HG03060 (cell line): Measurements from ENCODE around the gene OR8S1.
"Not testable (repeated sequence)": the region's sequence is repeated elsewhere in the genome, so short reads cannot be mapped to it uniquely, and the experiment has no call there.

Source experiments
- ATAC-seq: cut with Tn5 transposase; IDR thresholded peaks from one replicate; pipeline ENCODE4 v1.9.1; 2021; ENCODE audit warnings: low read depth, moderate number of reproducible peaks; ENCODE audit not compliant: unreplicated experiment

Gene OR8S1, protein sequence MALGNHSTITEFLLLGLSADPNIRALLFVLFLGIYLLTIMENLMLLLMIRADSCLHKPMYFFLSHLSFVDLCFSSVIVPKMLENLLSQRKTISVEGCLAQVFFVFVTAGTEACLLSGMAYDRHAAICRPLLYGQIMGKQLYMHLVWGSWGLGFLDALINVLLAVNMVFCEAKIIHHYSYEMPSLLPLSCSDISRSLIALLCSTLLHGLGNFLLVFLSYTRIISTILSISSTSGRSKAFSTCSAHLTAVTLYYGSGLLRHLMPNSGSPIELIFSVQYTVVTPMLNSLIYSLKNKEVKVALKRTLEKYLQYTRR

GRCh38 chr12:48525332-48525731 is at the start of gene OR8S1:
TSS of gene OR8S1 (plus strand) at chr12:48525632. CDS start at chr12:48525632, 0 bp downstream.
- no peak for ATAC-seq

DNA sequence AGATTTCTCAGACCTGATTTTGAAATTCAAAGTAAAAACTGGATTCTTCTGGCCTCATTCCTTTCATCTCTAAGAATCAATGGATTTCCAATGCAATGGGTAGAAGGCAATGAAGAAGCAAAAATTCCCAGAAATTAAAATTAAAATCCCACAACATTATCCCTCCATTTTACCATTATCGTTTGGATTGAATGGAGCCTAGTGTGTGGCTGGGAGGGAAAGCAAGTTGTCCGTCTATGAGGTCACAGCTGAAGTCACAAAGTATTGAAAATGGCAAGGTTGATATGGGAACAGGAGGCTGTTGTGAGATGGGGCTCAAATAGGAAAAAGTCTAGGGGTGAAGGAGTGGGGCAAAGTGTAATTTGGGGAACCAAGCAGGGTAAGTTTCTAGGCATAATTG is 43.2 kb upstream of the OR8S1 start, which contains the start of gene C12orf54:
TSS of gene C12orf54 (plus strand) at position 301 of the 400 bp plus-strand sequence. CDS start 799 bp downstream, outside the sequence.
- ATAC-seq, result no peak

DNA sequence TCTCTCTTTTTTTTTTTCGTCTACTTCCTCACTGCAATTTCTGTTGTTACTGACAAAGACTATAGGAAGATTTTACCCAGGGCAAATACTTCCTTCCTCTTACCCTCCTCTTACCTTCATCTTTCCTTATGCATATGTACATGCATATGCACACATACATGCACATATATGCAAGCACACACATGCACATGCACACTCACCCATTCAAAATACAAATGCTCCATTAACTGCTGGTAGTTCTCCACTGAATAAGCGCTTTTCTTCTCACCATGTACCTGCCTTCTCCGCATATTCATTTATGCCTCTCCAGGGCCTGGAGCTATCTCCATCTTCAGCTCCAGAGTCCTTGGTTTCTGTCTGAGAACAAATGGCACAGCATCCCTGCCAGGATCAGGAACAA is 42.5 kb upstream of the OR8S1 start:
- no peak for ATAC-seq

DNA sequence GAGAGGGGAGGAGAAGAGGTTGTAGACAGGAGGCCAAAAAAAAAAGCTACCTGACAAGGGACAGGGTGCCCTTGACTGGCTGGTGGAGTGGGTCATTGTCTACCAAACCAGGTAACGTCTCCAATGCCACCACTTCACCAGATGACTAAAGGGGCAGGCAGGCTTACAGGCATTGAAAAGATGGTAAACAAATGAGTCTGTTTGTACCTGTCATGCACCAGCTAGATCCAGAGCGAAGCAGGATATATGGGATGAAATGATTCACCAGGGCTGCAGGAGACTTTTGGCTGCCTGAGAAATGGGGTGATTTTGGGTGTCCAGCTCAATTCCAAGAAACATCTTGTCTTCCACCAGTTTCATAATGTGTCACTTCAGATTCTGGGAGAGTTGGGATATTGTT is 39.2 kb upstream of the OR8S1 start:
- no peak for ATAC-seq

GRCh38 chr12:48486679-48487078 is 38.8 kb upstream of the OR8S1 start:
- ATAC-seq, result no peak

DNA sequence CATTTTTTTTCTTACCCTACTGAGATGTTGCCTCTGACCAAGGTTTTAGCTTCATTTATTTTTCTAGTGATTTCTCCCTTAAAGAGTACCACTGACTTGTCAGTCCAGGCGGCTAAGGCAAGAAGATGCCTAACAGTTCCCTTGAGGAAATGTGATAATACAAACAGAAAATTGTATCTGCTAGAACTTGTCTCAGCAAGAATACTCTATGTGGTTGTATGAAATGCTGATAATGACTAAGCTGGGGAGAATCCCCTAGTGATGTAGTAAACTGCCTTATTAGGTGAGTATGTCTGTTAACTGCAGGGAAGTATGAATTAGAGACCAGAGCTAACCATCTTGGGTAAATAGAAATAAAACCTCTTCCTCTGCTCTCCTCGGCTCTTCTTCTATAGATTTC is 36.4 kb upstream of the OR8S1 start:
- ATAC-seq, result peak; percentile 98

DNA sequence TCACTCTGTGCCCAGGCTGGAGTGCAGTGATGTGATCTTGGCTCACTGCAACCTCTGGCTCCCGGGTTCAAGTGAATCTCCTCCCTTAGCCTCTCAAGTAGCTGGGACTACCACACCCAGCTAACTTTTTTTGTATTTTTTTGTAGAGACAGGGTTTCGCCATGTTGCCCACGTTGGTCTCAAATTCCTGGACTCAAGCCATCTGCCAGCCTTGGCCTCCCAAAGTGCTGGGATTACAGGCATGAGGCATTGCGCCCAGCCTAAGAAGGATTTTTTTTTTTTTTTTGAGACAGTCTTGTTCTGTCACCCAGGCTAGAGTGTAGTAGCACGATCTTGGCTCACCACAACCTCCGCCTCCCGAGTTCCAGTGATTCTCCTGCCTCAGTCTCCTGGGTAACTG is 36.0 kb upstream of the OR8S1 start:
- ATAC-seq, result not testable (repeated sequence)

GRCh38 chr12:48500281-48500680 is 25.2 kb upstream of the OR8S1 start:
- ATAC-seq, result not testable (repeated sequence)

GRCh38 chr12:48506836-48507235 is 18.6 kb upstream of the OR8S1 start:
- ATAC-seq, result not testable (repeated sequence)

DNA sequence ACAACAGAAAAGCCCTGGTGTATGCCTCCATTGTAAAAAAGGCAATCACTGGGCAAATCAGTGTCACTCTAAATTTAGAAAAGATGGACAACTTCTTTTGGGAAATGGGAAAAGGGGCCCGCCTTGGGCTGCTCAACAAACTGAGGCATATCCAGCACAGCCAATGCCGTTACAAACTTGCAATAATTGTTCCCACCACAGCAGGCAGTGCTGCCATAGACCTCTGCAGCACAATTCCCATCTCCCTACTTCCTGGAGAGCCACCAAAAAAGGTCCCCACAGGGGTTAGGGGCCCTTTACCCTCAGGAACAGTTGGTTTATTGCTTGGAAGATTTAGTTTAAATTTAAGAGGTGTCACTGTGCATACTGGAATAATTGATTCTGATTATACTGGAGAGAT is 16.4 kb upstream of the OR8S1 start:
- ATAC-seq, result no peak

DNA sequence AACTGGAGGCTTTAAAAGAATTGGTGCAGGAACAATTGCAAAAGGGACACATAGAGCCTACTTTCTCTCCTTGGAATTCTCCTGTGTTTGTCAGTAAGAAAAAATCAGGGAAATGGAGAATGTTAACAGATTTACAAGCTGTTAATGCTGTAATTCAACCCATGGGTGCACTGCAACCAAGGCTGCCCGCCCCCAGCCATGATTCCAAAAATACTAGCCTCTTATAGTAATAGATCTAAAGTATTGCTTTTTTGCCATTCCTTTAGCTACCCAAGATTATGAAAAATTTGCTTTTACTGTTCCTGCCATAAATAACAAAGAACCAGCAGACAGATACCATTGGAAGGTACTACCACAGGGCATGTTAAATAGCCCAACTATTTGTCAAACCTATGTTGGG is 15.3 kb upstream of the OR8S1 start:
- no peak for ATAC-seq

DNA sequence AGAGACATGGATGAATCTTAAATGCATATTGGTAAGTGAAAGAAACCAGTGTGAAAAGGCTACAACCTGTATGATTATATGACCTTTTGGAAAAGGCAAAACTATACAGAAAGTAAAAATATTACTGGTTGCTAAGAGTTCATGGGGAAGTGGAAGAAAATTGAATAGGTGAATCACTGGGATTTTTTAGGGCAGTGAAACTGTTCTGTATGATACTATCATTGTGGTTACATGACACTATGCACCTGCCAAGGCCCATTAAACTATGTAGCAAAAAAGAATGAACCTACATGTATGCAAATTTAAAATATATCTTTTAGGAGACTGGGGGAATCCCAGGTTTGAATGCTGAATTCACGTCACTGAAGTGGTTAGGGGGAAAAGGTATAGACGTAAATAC is 12.6 kb upstream of the OR8S1 start:
- peak; percentile 55 for ATAC-seq

DNA sequence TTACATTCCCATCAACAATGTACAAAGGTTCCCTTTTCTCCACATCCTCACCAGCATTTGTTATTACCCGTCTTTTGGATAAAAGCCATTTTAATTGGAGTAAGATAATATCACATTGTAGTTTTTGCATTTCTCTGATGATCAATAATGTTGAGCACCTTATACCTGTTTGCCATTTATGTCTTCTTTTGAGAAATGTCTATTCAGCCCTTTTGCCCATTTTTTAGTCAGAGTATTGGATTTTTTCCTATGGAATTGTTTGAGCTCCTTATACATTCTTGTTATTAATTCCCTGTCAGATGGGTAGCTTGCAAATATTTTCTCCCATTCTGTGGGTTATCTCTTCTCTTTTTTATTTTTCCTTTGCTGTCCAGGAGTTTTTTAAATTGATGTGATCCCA is 10.7 kb upstream of the OR8S1 start:
- no peak for ATAC-seq

DNA sequence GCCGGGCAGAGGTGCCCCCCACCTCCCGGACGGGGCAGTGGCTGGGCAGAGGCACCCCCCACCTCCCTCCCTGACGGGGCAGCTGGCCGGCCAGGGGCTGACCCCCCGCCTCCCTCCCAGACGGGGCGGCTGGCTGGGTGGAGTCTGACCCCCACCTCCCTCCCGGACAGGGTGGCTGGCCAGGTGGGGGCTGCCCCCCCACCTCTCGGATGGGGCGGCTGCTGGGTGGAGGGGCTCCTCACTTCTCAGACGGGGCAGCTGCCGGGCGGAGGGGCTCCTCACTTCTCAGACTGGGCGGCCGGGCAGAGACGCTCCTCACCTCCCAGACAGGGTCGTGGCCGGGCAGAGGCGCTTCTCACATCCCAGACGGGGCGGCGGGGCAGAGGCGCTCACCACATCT is 5.1 kb upstream of the OR8S1 start:
- not testable (repeated sequence) for ATAC-seq

- ATAC-seq, result no peak
These were observed 2.6 kb downstream of the OR8S1 start for GRCh38 chr12:48527891-48528670.

DNA sequence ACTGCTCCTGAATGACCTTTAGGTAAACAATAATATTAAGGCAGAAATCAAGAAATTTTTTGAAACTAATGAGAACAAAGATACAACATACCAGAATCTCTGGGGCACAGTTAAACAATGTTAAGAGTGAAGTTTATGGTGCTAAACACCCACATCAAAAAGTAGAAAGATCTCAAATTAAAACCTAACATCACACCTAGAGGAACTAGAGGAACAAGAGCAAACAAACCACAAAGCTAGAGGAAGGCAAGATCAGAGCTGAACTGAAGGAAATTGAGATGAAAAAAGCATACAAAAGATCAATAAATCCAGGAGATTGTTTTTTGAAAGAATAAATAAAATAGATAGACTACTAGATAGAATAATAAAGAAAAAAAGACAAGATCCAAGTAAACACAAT is 7.2 kb downstream of the OR8S1 start:
- ATAC-seq, result no peak

DNA sequence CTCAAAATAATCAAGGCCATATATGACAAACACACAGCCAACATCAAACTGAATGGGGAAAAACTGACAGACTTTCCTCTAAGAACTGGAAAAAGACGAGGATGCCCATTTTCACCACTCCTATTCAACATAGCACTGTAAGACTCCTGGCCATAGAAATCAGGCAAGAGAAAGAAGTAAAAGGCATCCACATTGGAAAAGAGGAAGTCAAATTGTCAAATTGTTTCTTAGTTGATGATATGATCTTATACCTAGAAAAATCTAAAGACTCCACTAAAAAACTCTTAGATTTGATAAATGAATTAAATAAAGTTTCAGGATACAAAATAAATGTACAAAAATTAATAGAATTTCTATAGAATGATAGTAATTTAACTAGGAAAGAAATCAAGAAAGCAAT is 11.2 kb downstream of the OR8S1 start:
- ATAC-seq, result no peak

GRCh38 chr12:48542300-48542928 is 17.0 kb downstream of the OR8S1 start:
- no peak for ATAC-seq

DNA sequence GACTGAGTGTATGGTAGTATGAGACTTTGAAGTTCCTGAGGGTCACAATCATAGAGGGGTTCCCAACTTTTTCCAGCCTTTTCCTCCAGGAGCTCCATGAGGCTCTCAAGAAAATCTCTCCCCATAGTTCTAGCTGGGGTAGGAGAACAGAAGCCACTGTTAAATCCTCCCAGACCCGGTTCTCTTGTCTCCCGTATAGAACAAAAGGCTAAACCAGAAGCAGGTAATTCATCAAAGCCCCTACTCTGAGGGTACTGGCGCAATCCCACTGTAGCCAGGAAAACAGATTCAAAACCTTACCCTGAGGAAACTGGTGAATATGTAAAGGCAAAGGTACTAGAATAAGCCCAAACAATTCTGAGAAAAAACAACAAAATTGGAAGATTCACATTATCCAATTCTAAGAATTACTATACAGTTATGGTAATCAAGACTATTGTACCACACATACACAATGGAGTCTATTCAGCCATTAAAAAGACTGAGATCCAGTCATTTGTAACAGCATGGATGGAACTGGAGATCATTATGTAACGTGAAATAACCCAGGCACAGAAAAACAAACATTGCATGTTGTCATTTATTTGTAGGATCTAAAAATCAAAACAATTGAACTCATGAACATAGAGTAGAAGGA is 20.5 kb downstream of the OR8S1 start:
- no peak for ATAC-seq

DNA sequence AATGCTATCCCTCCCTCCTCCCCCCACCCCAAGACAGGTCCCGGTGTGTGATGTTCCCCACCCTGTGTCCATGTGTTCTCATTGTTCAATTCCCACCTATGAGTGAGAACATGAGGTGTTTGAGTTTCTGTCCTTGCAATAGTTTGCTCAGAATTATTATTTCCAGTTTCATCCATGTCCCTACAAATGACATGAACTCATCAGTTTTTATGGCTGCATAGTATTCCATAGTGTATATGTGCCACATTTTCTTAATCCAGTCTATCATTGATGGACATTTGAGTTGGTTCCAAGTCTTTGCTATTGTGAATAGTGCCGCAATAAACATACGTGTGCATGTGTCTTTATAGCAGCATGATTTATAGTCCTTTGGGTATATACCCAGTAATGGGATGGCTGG is 21.6 kb downstream of the OR8S1 start:
- ATAC-seq, result not testable (repeated sequence)

DNA sequence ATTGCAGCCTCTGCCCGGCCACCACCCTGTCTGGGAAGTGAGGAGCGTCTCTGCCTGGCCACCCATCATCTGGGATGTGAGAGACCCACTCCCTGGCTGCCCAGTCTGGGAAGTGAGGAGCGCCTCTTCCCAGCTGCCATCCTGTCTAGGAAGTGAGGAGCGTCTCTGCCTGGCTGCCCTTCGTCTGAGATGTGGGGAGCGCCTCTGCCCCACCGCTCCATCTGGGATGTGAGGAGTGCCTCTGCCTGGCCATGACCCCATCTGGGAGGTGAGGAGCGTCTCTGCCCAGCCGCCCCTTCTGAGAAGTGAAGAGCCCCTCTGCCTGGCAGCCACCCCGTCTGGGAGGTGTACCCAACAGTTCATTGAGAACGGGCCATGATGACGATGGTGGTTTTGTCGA is 26.2 kb downstream of the OR8S1 start:
- ATAC-seq, result not testable (repeated sequence)
